Gastrocnemius medialis (tissue), 4 donors: ENCODE results near the gene CDC73. TPM values are rescaled to one million over a fixed set of nuclear protein-coding genes. Genes with fewer than 3 reads are reported as not detected.

Experiments
- ATAC-seq, 2 donors: fragments of 150-250 bp; one replicate each; pipeline ENCODE4 v1.9.1; 2016
- DNase-seq, 2 donors: peaks; one replicate each; pipeline ENCODE4 v3.0.0-alpha.2; 2019
- H3K27ac ChIP-seq, 4 donors: fragments of 200-600 bp; sonication (generic); 1 replicate in 1 of 4; 2 replicates in 3 of 4; pipeline ENCODE4 v1.5.1; 2016 to 2018; ENCODE audit warnings: mild to moderate bottlenecking in 2 of 4, moderate library complexity in 1 of 4
- H3K27me3 ChIP-seq, 3 donors: fragments of 200-600 bp; sonication (generic) in 2 of 3; 1 replicate in 1 of 3; 2 replicates in 2 of 3; pipeline versions ENCODE4 v1.5.1 to v1.6.0; 2016 to 2019; ENCODE audit warnings: mild to moderate bottlenecking in 1 of 3, moderate library complexity in 1 of 3
- H3K36me3 ChIP-seq, 2 donors: fragments of 200-600 bp; sonication (generic) in 1 of 2; one replicate each; pipeline ENCODE4 v1.5.1; 2017 to 2018
- H3K4me1 ChIP-seq, 2 donors: fragments of 200-600 bp; sonication (generic) in 1 of 2; one replicate each; pipeline ENCODE4 v1.5.1; 2016 to 2017; ENCODE audit warnings: mild to moderate bottlenecking in 2 of 2
- H3K4me3 ChIP-seq, 4 donors: fragments of 200-600 bp; sonication (generic) in 3 of 4; 1 replicate in 1 of 4; 2 replicates in 3 of 4; pipeline ENCODE4 v1.5.1; 2016 to 2019; ENCODE audit warnings: mild to moderate bottlenecking in 2 of 4
- H3K9me3 ChIP-seq, 3 donors: fragments of 200-600 bp; sonication (generic) in 2 of 3; 1 replicate in 1 of 3; 2 replicates in 2 of 3; pipeline ENCODE4 v1.5.1; 2016 to 2019
- CTCF ChIP-seq, 5 experiments: fragments of 450-650 bp in 3 of 5; fragments of 200-600 bp in 2 of 5; sonication (generic) in 2 of 5; IDR thresholded peaks in 4 of 5; conservative IDR thresholded peaks in 1 of 5; 1 replicate in 4 of 5; 2 replicates in 1 of 5; pipeline ENCODE4 v1.5.1; 2016 to 2019; ENCODE audit warnings: antibody characterized with exemption in 5 of 5, mild to moderate bottlenecking in 3 of 5, moderate library complexity in 3 of 5
- POLR2A ChIP-seq, 2 donors: fragments of 450-650 bp; IDR thresholded peaks; one replicate each; pipeline ENCODE4 v1.6.1; 2017; ENCODE audit warnings: antibody characterized with exemption in 2 of 2, mild to moderate bottlenecking in 2 of 2, moderate library complexity in 2 of 2
- in situ Hi-C, 4 donors: fragments of 200-750 bp; cut with MboI; loops; one replicate each; pipeline versions ENCODE4 v1.15.0 to v1.8.0; 2017; ENCODE audit warnings: low sequenced_read_pairs in 4 of 4
- intact Hi-C: fragments of 100-400 bp; cut with DNase I; formaldehyde crosslinking; loops from one replicate; pipeline ENCODE4 v1.15.1; 2023; ENCODE audit warnings: low total_unique reads
- total RNA-seq, 4 donors: library from RNA; depleted of rRNA; stranded (reverse); fragments of >200 nt; gene quantifications; one replicate each; pipeline versions ENCODE4 v1.1.0 to v1.2.3, GENCODE V29; 2016

CDC73 gene
- total RNA-seq, 4 donors from 2014 or later = 12.3 to 23.7 (median 17.4) TPM

DNA sequence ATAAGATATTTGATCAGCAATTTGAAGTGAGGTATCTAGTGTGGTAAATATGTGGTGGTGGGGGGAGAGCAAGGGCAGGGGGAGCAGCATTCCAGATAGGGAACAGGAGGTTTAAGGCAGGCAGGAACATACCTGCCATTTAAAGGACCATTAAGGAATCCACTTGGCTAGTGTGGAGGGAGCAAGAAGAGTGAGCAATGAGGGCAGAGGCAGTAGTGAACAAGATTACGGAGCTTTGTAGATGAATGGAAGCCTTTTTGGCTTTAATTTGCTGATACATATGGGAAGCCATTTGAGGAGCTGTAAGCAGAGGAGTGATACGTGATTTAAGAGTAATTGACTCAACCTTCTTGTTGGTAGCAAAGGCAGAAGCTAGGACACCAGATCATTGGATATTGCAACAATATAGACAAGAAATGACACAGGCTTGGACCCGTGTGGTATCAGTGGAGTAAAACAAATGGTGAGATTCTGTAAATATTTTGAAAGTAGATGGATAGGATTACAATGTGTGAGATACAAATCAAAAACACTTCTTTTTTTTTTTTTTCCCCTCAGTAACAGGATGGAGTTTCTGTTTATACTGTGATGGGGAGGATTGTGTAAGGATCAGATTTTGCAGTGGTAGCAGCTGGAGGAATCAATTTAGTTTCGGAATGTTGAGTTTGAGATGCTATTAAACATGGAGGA lies 138.4 kb downstream of the CDC73 start:
- Histone ChIP-seq H3K27me3 (no peaks in the 10 kb centered on the region), H3K9me3 (no peaks in the 10 kb centered on the region), H3K27ac (no peak overlapping the region), H3K4me3 (no peak overlapping the region), H3K4me1 (no peaks in the 10 kb centered on the region), H3K36me3 (no peaks in the 10 kb centered on the region)
- DNase-seq (no peak), ATAC-seq (no peak)
- in situ Hi-C loops = no loop called here
- TF ChIP-seq POLR2A (IDR thresholded peaks at IDR 0.05) (no peak), CTCF (IDR thresholded peaks at IDR 0.05 in 4 of 5, conservative IDR thresholded peaks at IDR 0.05 in 1 of 5) (no peak)
- intact Hi-C loops = no loop called here

DNA sequence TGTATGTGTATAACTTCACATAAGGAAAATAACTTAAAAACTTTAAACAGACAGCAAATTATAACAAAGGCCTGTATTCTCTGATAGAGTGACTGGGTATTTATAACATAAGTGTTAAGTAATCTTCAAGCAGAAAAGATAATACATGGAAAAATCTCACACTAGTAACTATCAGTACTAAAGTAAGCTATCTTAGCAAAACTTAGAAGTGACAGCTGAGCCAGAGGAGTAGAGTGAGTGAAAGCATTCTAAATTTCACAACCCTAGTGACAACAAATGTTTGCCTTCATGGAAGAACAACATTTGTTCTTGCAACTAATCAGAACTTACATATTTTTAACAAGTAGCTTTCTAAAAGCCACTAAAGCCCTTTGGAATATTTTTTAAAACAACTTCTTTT lies 139.1 kb downstream of the CDC73 start:
- Histone ChIP-seq H3K27me3 (no peaks in the 10 kb centered on the region), H3K9me3 (no peaks in the 10 kb centered on the region), H3K27ac (no peak overlapping the region), H3K36me3 (no peaks in the 10 kb centered on the region), H3K4me3 (no peak overlapping the region), H3K4me1 (no peaks in the 10 kb centered on the region)
- no peak for DNase-seq
- no peak for ATAC-seq
- in situ Hi-C loops (no loop called here), intact Hi-C loops (no loop called here)
- TF ChIP-seq POLR2A (IDR thresholded peaks at IDR 0.05) = no peak
- no peak for TF ChIP-seq CTCF (IDR thresholded peaks at IDR 0.05 in 4 of 5, conservative IDR thresholded peaks at IDR 0.05 in 1 of 5)

DNA sequence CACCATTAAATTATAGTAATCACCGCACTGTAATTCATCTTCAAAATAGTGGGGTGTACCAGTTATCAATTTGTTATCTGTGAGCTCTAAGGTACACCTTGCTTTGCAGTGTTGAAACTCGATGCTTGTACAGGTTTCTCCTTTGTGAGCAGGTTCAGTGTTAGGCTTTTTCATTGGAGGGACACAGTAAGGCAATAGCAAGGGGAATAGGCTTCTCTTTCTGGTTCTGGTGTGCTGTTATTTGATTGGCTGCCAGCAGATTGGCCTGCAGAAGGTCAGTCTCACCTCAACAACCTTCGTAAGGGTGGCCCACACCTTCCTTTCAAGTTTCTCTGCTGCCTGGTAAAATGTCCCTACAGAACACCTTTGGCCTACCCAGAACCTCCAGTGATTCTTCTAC lies 140.8 kb downstream of the CDC73 start:
- intact Hi-C loops = no loop called here
- Histone ChIP-seq H3K36me3 (no peaks in the 10 kb centered on the region), H3K4me3 (no peak overlapping the region), H3K9me3 (no peaks in the 10 kb centered on the region), H3K27ac (no peak overlapping the region), H3K4me1 (no peaks in the 10 kb centered on the region), H3K27me3 (no peaks in the 10 kb centered on the region)
- DNase-seq = no peak
- in situ Hi-C loops = no loop called here
- TF ChIP-seq CTCF (IDR thresholded peaks at IDR 0.05 in 4 of 5, conservative IDR thresholded peaks at IDR 0.05 in 1 of 5) = no peak
- ATAC-seq = no peak

GRCh38 chr1:193264313-193265065 lies 142.7 kb downstream of the CDC73 start:
- H3K9me3 ChIP-seq = no peaks in the 10 kb centered on the region
- no peaks in the 10 kb centered on the region for H3K36me3 ChIP-seq
- H3K27ac ChIP-seq = no peak overlapping the region
- DNase-seq (no peak), ATAC-seq (no peak)
- no peaks in the 10 kb centered on the region for H3K4me1 ChIP-seq
- no peak for TF ChIP-seq CTCF (IDR thresholded peaks at IDR 0.05 in 4 of 5, conservative IDR thresholded peaks at IDR 0.05 in 1 of 5)
- TF ChIP-seq POLR2A (IDR thresholded peaks at IDR 0.05) = no peak
- H3K27me3 ChIP-seq = no peaks in the 10 kb centered on the region
- H3K4me3 ChIP-seq = no peak overlapping the region
- intact Hi-C loops = no loop called here
- in situ Hi-C loops = no loop called here
